Neuronal stem cell (in vitro differentiated cells): ENCODE measurements around the gene GNL3.

Experiments used
- DNase-seq: peaks from one replicate; pipeline ENCODE4 v3.0.0-alpha.2; 2013; ENCODE audit warnings: low spot score
- H2AFZ ChIP-seq: one replicate; pipeline ENCODE4 v1.6.1; 2013; ENCODE audit warnings: mild to moderate bottlenecking, low read length, inconsistent platforms
- H2AK5ac ChIP-seq: 2 replicates; pipeline ENCODE4 v1.6.1; 2013; ENCODE audit warnings: low read depth, mild to moderate bottlenecking, inconsistent platforms, low read length, moderate library complexity, mixed read lengths
- H2BK120ac ChIP-seq: 2 replicates; pipeline ENCODE4 v1.6.1; 2013; ENCODE audit warnings: low read depth, mild to moderate bottlenecking, inconsistent platforms, low read length, moderate library complexity, mixed read lengths
- H2BK12ac ChIP-seq: one replicate; pipeline ENCODE4 v1.6.1; 2013; ENCODE audit warnings: low read length, inconsistent platforms
- H2BK15ac ChIP-seq: 2 replicates; pipeline ENCODE4 v1.6.1; 2013; ENCODE audit warnings: mild to moderate bottlenecking, low read length, inconsistent platforms, mixed read lengths
- H2BK5ac ChIP-seq: one replicate; pipeline ENCODE4 v1.6.1; 2013; ENCODE audit warnings: inconsistent platforms, mild to moderate bottlenecking, low read length, moderate library complexity
- H3K14ac ChIP-seq: one replicate; pipeline ENCODE4 v1.6.1; 2013; ENCODE audit warnings: low read length, inconsistent platforms
- H3K18ac ChIP-seq: 2 replicates; pipeline ENCODE4 v1.6.1; 2013; ENCODE audit warnings: low read length, inconsistent platforms
- H3K23ac ChIP-seq: 2 replicates; pipeline ENCODE4 v1.6.1; 2013; ENCODE audit warnings: low read depth, mild to moderate bottlenecking, mixed read lengths, low read length, inconsistent platforms; ENCODE audit not compliant: poor library complexity
- H3K27ac ChIP-seq: replicated peaks from 3 replicates; pipeline ENCODE4 v1.5.1; 2013; ENCODE audit warnings: low read length, inconsistent platforms
- H3K27me3 ChIP-seq, 3 experiments: 2 replicates each; pipeline ENCODE4 v1.6.1; 2013; ENCODE audit warnings: low read length in 3 of 3, mild to moderate bottlenecking in 2 of 3, inconsistent platforms in 1 of 3, low read depth in 1 of 3, mixed read lengths in 1 of 3, moderate library complexity in 1 of 3; ENCODE audit not compliant: control insufficient read depth in 3 of 3, insufficient read depth in 3 of 3
- H3K36me3 ChIP-seq, 2 donors: replicated peaks in 1 of 2; 2 replicates each; pipeline ENCODE4 v1.6.1; 2013; ENCODE audit warnings: low read length in 2 of 2; ENCODE audit not compliant: control insufficient read depth in 2 of 2, insufficient read depth in 2 of 2
- H3K4ac ChIP-seq: 2 replicates; pipeline ENCODE4 v1.6.1; 2013; ENCODE audit warnings: inconsistent platforms, mild to moderate bottlenecking, low read length, moderate library complexity
- H3K4me1 ChIP-seq, 2 donors: 1 replicate in 1 of 2; 2 replicates in 1 of 2; pipeline ENCODE4 v1.6.1; 2013; ENCODE audit warnings: low read length in 2 of 2, low read depth in 1 of 2; ENCODE audit not compliant: control insufficient read depth in 2 of 2, insufficient read depth in 1 of 2
- H3K4me2 ChIP-seq: one replicate; pipeline ENCODE4 v1.6.1; 2013; ENCODE audit warnings: mild to moderate bottlenecking, low read length, inconsistent platforms; ENCODE audit not compliant: insufficient read depth, poor library complexity, severe bottlenecking
- H3K4me3 ChIP-seq, 2 donors: 2 replicates each; pipeline ENCODE4 v1.5.1; 2013; ENCODE audit warnings: low read length in 2 of 2, mild to moderate bottlenecking in 2 of 2, inconsistent platforms in 1 of 2, moderate library complexity in 1 of 2
- H3K79me1 ChIP-seq: one replicate; pipeline ENCODE4 v1.6.1; 2013; ENCODE audit warnings: low read depth, mild to moderate bottlenecking, inconsistent platforms, low read length, moderate library complexity
- H3K9ac ChIP-seq: one replicate; pipeline ENCODE4 v1.6.1; 2013; ENCODE audit warnings: mild to moderate bottlenecking, low read depth, low read length, inconsistent platforms; ENCODE audit not compliant: poor library complexity
- H3K9me3 ChIP-seq, 2 donors: replicated peaks in 1 of 2; 2 replicates each; pipeline versions ENCODE3 to v1.6.1; 2013; ENCODE audit warnings: low read length in 2 of 2, mild to moderate bottlenecking in 2 of 2, inconsistent platforms in 1 of 2, low read depth in 1 of 2, mixed read lengths in 1 of 2, moderate library complexity in 1 of 2; ENCODE audit not compliant: control insufficient read depth in 2 of 2, insufficient read depth in 1 of 2
- H4K8ac ChIP-seq: one replicate; pipeline ENCODE4 v1.6.1; 2013; ENCODE audit warnings: low read depth, mild to moderate bottlenecking, inconsistent platforms, low read length, moderate library complexity
- H4K91ac ChIP-seq: one replicate; pipeline ENCODE4 v1.6.1; 2013; ENCODE audit warnings: low read length, low read depth, mild to moderate bottlenecking, inconsistent platforms; ENCODE audit not compliant: poor library complexity
- WGBS, 2 donors: extraction: QIAGEN DNeasy Blood & Tissue Kit; methylation state at CpG; one replicate each; pipeline ENCODE4 v1.1.7; 2013; ENCODE audit warnings: missing lambda C conversion rate in 2 of 2, mixed read lengths in 1 of 2; ENCODE audit not compliant: insufficient read length in 2 of 2, insufficient replicate concordance in 1 of 2; ENCODE audit errors: extremely low coverage in 2 of 2; 5-methylcytosine and 5-hydroxymethylcytosine counted together

GNL3 gene

GRCh38 chr3:52705688-52706686 lies 20.2 kb downstream of the GNL3 start, which contains the start of the genes GLT8D1 and SPCS1:
Gene GLT8D1, minus strand, starts transcription at chr3:52705791. Its CDS starts 5,331 bp downstream, at chr3:52700460.
Gene SPCS1, plus strand, starts transcription at chr3:52706106. Its CDS starts 141 bp downstream, at chr3:52706247.
- Histone ChIP-seq H3K4ac (peak within 1 kb of the TSS; percentile 38), H4K91ac (no peak within 1 kb of the TSS), H2BK120ac (no peak within 1 kb of the TSS), H3K9ac (peak within 1 kb of the TSS; percentile 100), H2BK12ac (peak within 1 kb of the TSS; percentile 59), H3K79me1 (peaks cover 14% of the 10 kb centered on the region), H3K4me1 (peaks cover 5 to 8% of the 10 kb centered on the region in 2 donors), H3K9me3 (peaks cover 0 to 1% of the 10 kb centered on the region in 2 donors), H3K4me2 (peak within 1 kb of the TSS; percentile 75), H2AFZ (peak within 1 kb of the TSS; percentile 99), H4K8ac (no peak within 1 kb of the TSS), H3K4me3 (peak within 1 kb of the TSS; percentile 95 to 99), H3K14ac (peak within 1 kb of the TSS; percentile 100), H3K27me3 (no peaks in the 10 kb centered on the region), H3K23ac (peak within 1 kb of the TSS; percentile 96), H2AK5ac (peak within 1 kb of the TSS; percentile 14), H2BK5ac (peak within 1 kb of the TSS; percentile 98), H3K18ac (peak within 1 kb of the TSS; percentile 100), H3K36me3 (peaks cover 4 to 37% of the 10 kb centered on the region in 2 donors), H2BK15ac (peak within 1 kb of the TSS; percentile 69), H3K27ac (peak within 1 kb of the TSS; percentile 84)
- peak; percentile 90 for DNase-seq
- WGBS, 2 donors, result no CpG with 5 or more reads among the region's 94 CpGs

- Histone ChIP-seq H2BK5ac (no peak overlapping the region), H4K91ac (no peak overlapping the region), H2BK12ac (no peak overlapping the region), H2BK120ac (no peak overlapping the region), H3K79me1 (peaks cover 14% of the 10 kb centered on the region), H3K27ac (no peak overlapping the region), H2BK15ac (no peak overlapping the region), H3K18ac (no peak overlapping the region), H3K9me3 (peaks cover 1 to 7% of the 10 kb centered on the region in 2 donors), H2AFZ (no peak overlapping the region), H3K36me3 (peaks cover 8 to 53% of the 10 kb centered on the region in 2 donors), H4K8ac (no peak overlapping the region), H3K27me3 (no peaks in the 10 kb centered on the region), H3K14ac (no peak overlapping the region), H2AK5ac (no peak overlapping the region), H3K4me2 (no peak overlapping the region), H3K4me1 (peaks cover 5 to 8% of the 10 kb centered on the region in 2 donors), H3K4ac (no peak overlapping the region), H3K9ac (no peak overlapping the region), H3K4me3 (peak overlapping the region in 1 of 2 donors; percentile 95), H3K23ac (no peak overlapping the region)
- DNase-seq, result no peak
- no CpG with 5 or more reads among the region's 4 CpGs for WGBS, 2 donors
Observed at GRCh38 chr3:52707585-52707984, 21.8 kb downstream of the GNL3 start.

GRCh38 chr3:52710512-52710911 lies 24.7 kb downstream of the GNL3 start:
- Histone ChIP-seq H3K23ac (no peak overlapping the region), H3K27ac (no peak overlapping the region), H2BK5ac (no peak overlapping the region), H3K4me2 (no peak overlapping the region), H3K9ac (no peak overlapping the region), H2BK120ac (no peak overlapping the region), H3K36me3 (peaks cover 11 to 63% of the 10 kb centered on the region in 2 donors), H2AFZ (no peak overlapping the region), H2AK5ac (no peak overlapping the region), H3K4ac (no peak overlapping the region), H3K4me3 (no peak overlapping the region), H3K79me1 (peaks cover 7% of the 10 kb centered on the region), H2BK15ac (no peak overlapping the region), H2BK12ac (no peak overlapping the region), H3K9me3 (peaks cover 1 to 7% of the 10 kb centered on the region in 2 donors), H3K18ac (no peak overlapping the region), H4K8ac (no peak overlapping the region), H3K27me3 (no peaks in the 10 kb centered on the region), H3K14ac (no peak overlapping the region), H4K91ac (no peak overlapping the region), H3K4me1 (peaks cover 0 to 11% of the 10 kb centered on the region in 2 donors)
- no peak for DNase-seq
- no CpG with 5 or more reads among the region's 2 CpGs for WGBS, 2 donors
